Embryonic facial prominence (tissue), 1 donor: ENCODE results near the gene RFXAP.
A peak's percentile ranks its signal among the peaks of the same experiment; 100 is the strongest.
"Not testable (repeated sequence)": the region's sequence is repeated elsewhere in the genome, so short reads cannot be mapped to it uniquely, and the experiment has no call there.

Experiments used
- DNase-seq: peaks from one replicate; pipeline ENCODE4 v3.0.0-alpha.2; 2016; ENCODE audit errors: extremely low spot score

RFXAP gene

GRCh38 chr13:36818804-36819738 lies at the start of gene RFXAP:
RFXAP (plus strand) TSS chr13:36819222; CDS start chr13:36819358, 136 bp downstream.
- peak; percentile 73 for DNase-seq

DNA sequence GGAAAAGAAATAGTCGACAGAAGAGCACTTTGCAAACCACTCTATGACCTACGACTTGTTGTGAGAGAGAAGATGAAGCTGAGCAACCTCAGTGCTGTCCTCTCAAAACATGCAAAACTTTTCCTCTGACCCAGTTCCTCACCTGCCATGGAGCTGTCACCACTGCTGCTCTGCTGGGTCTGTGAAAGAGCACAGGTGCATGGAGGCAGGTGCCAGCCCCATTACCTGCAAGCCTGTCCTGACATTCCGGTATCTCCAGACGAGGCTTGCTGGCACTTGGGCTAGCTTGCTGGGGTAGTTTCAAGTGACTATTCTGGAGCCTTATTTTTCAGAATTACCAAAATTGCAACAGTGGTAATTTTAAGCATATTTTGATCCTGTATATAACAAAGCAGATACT lies 49.5 kb upstream of the RFXAP start:
- no peak for DNase-seq

GRCh38 chr13:36770741-36771140 lies 48.3 kb upstream of the RFXAP start:
- DNase-seq: no peak

DNA sequence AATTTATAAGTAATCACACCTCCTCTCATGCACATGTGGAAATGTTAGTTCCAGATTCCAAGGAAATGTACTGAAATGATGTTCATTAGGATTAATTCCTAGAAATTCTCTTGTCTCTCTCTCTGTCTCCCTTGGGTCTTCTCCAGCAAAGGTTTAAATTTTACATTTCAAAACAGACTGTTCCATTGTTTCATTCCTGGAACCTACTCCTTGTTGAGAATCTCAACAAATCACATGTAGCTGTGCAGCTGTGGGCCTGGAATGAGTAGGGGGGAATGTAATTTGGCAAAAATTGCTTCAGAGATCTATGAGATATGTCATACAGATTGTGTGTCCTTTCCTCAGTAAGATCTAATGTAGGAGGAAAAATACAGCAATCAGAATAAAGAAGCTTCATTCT lies 46.2 kb upstream of the RFXAP start:
- DNase-seq: no peak

- no peak for DNase-seq
Observed at GRCh38 chr13:36774931-36775330, 44.1 kb upstream of the RFXAP start.

DNA sequence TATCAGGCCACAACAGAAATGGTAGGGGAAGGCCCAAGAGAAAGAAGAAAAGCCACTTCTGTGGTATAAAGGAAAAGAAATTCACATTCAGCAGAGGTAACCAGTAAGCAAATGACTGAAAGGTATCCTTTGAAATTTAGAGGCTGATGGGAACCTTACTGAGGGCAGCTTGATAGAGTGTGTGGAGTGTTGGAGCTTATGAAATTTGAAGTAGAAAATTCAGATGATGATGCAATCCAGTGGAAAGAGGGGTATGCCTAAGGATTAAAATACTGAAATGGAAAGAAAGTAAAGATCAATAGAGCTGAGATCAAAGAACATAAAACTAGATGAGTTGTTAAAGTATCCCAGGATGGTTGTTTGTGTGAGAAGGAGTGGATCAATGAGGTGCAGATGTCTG lies 42.8 kb upstream of the RFXAP start:
- DNase-seq: no peak

DNA sequence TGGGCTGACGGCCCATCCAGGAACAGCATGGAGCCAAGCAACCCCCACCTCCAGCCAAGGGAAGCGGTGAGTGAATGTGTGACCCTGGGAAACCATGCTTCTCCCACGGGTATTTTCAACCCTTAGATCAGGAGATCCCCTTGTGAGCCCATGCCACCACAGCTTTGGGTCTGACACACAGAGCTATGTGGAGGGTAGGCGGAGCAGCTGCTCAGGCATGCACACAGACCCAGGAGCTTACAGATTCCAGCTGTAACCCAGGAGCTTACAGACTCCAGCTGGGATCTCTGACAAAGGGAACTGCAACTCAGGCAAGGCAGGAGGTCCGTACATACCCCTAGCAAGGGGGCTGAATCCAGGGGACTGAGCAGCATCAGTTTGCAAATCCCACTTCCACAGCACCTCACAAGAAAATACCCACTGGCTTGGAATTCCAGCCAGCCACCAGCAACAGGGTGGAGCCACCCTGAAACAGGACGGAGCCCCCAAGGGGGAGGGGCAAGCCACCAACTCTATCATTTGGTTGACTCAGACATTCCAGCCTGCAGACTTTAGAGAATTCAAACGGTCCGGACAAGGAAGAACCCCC lies 40.8 kb upstream of the RFXAP start:
- no peak for DNase-seq

DNA sequence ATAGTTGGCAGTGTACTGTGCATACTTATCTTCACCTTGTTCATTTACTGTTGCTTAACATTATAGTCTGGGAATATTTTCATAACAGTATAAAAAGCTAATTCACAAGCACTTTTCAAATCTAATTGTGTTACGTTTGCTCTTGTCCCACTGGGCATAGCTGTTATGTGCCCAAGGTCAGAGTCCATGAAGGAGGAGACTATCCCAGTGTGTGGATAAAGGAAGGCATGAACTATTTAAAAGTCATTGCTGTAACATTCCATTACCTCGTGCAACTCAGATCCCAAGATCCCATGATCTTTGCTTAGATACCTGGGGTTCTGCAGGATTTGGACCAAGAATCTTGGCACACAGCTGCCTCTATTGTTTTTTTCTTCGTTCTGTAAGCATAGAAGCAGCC lies 35.1 kb upstream of the RFXAP start:
- DNase-seq: no peak

DNA sequence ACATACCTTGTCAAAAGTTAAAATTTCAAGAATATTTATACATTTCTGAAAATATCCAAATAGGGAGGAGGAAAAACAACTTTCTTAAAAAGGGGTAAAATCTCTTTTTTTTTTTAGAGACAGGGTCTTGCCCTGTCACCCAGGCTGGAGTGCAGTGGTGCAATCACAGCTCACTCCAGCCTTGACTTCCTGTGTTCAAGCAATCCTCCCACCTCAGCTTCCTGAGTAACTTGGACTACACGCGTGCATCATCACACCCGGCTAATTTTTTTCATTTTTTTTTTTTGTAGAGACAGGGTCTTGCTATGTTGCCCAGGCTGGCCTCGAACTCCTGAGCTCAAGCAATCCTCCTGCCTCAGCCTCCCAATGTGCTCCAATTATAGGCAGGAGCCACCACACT lies 32.8 kb upstream of the RFXAP start:
- not testable (repeated sequence) for DNase-seq

GRCh38 chr13:36787181-36787580 lies 31.8 kb upstream of the RFXAP start:
- no peak for DNase-seq

GRCh38 chr13:36788276-36788675 lies 30.7 kb upstream of the RFXAP start:
- no peak for DNase-seq

- no peak for DNase-seq
Observed at GRCh38 chr13:36789061-36789460, 30.0 kb upstream of the RFXAP start.

DNA sequence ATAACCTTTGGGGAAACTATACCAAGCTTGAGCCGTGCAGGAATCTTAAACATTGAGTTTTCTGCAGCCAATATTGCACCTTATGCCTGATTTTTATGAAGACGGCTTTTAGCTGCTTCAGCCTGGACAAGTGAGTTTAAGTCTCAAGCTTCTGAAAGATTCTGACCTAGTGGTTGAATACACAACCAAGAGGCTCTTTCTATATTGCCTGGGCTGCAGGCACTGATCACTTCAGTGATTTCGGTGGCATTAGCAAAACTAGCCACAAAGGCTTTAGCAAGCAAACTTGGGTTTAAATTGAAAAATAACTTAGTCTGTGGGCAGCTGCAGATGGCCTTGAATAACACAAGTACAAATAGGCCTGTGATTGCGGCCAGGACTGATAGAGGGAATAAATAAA lies 29.3 kb upstream of the RFXAP start:
- DNase-seq: no peak

GRCh38 chr13:36794706-36795105 lies 24.3 kb upstream of the RFXAP start:
- no peak for DNase-seq

GRCh38 chr13:36795463-36795862 lies 23.6 kb upstream of the RFXAP start:
- no peak for DNase-seq

DNA sequence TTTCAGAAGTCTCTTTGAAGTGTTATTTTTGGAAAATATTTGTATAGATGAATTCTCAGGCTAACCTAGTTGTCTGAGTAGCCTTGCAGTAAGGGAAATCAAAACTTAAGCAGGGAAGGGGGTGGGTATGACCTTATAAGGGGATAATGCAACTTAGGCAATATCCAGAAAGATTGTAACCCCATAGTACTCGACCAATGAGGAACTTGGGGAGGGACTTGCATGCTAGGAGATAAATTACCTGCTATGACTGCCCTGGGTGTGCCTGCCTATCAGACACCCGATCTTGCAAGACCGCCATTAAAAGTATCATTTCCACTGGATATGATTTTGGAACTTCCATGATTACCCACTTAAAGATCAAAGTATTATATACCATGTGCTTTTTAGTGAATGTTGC lies 23.0 kb upstream of the RFXAP start:
- no peak for DNase-seq

GRCh38 chr13:36801035-36801434 lies 18.0 kb upstream of the RFXAP start:
- no peak for DNase-seq

GRCh38 chr13:36804588-36804987 lies 14.4 kb upstream of the RFXAP start:
- DNase-seq: no peak

DNA sequence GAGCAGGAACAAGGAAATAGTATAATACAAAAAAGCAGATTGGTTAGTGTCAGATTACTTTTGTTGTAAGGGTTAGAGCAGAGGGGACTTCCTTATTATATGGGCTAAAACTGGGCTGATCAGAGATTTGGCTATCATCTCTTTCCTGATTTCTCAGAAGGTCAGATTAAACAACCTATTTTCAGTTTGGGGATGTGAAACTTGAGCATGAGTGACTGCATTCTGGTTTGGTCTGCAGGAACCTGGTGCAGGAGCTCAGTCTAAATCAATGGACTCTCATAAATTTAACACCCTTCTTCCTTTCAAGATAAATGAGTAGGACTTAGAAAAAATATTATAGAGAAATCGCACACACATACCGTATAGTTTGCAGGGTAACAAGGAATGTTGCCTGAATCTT lies 12.9 kb upstream of the RFXAP start:
- no peak for DNase-seq

GRCh38 chr13:36807616-36808015 lies 11.4 kb upstream of the RFXAP start:
- no peak for DNase-seq

- no peak for DNase-seq
Observed at GRCh38 chr13:36813225-36813624, 5.8 kb upstream of the RFXAP start.

GRCh38 chr13:36814465-36814864 lies 4.6 kb upstream of the RFXAP start:
- no peak for DNase-seq

- no peak for DNase-seq
Observed at GRCh38 chr13:36815062-36815461, 4.0 kb upstream of the RFXAP start.
